HepG2 (cell line): Measurements from ENCODE around the gene ACE. TPM values are rescaled to one million over a fixed set of nuclear protein-coding genes. Genes with fewer than 3 reads are reported as not detected.
A peak's percentile ranks its signal among the peaks of the same experiment; 100 is the strongest.

Experiments used
- ADNP ChIP-seq: sonication (generic); formaldehyde crosslinking; IDR thresholded peaks from 2 replicates; pipeline ENCODE4 v1.4.0; 2020; ENCODE audit warnings: missing genetic modification reagents
- GATA4 ChIP-seq: sonication (generic); IDR thresholded peaks from 2 replicates; pipeline ENCODE4 v1.6.1; 2016; ENCODE audit warnings: antibody characterized with exemption, low read depth, borderline replicate concordance
- HES4 ChIP-seq: sonication (generic); formaldehyde crosslinking; IDR thresholded peaks from 2 replicates; pipeline ENCODE4 v1.9.0; 2021; ENCODE audit warnings: mild to moderate bottlenecking, missing genetic modification reagents, borderline replicate concordance
- ISL2 ChIP-seq: sonication (generic); formaldehyde crosslinking; IDR thresholded peaks from 2 replicates; pipeline ENCODE4 v1.5.0; 2020; ENCODE audit warnings: missing genetic modification reagents
- KLF15 ChIP-seq: sonication (generic); formaldehyde crosslinking; IDR thresholded peaks from 2 replicates; pipeline ENCODE4 v1.8.1; 2023; ENCODE audit warnings: borderline replicate concordance, mild to moderate bottlenecking, inconsistent platforms, missing genetic modification reagents, mixed read lengths
- SNAI1 ChIP-seq: sonication (generic); formaldehyde crosslinking; IDR thresholded peaks from 2 replicates; pipeline ENCODE4 v1.5.0; 2020; ENCODE audit warnings: mild to moderate bottlenecking, missing genetic modification reagents, borderline replicate concordance
- SP1 ChIP-seq, 2 experiments: fragments of 450-650 bp in 1 of 2; sonication (generic) in 1 of 2; formaldehyde crosslinking in 1 of 2; IDR thresholded peaks; 2 replicates each; pipeline versions ENCODE4 v1.4.0 to v1.6.1; 2016 to 2020; ENCODE audit warnings: missing genetic modification reagents in 1 of 2
- TRIM22 ChIP-seq: fragments of 450-650 bp; IDR thresholded peaks from 2 replicates; pipeline ENCODE4 v1.6.1; 2017
- ZBTB20 ChIP-seq: sonication (generic); formaldehyde crosslinking; IDR thresholded peaks from 2 replicates; pipeline ENCODE4 v1.8.1; 2023; ENCODE audit warnings: missing genetic modification reagents, low read depth, mild to moderate bottlenecking, borderline replicate concordance
- ZBTB7A ChIP-seq: sonication (generic); formaldehyde crosslinking; IDR thresholded peaks from 2 replicates; pipeline ENCODE4 v1.8.0; 2022; ENCODE audit warnings: mild to moderate bottlenecking, missing genetic modification reagents
- ZNF224 ChIP-seq: sonication (generic); formaldehyde crosslinking; IDR thresholded peaks from 2 replicates; pipeline ENCODE4 v1.5.0; 2020; ENCODE audit warnings: mild to moderate bottlenecking, missing genetic modification reagents
- ZNF430 ChIP-seq: sonication (generic); formaldehyde crosslinking; IDR thresholded peaks from 2 replicates; pipeline ENCODE4 v1.9.0; 2021; ENCODE audit warnings: mild to moderate bottlenecking, missing genetic modification reagents
- ZNF609 ChIP-seq: sonication (generic); formaldehyde crosslinking; IDR thresholded peaks from 2 replicates; pipeline ENCODE4 v1.4.0; 2020; ENCODE audit warnings: mild to moderate bottlenecking, missing genetic modification reagents, borderline replicate concordance
- polyA plus RNA-seq, 8 experiments: library from polyadenylated mRNA; depleted of rRNA in 3 of 8; stranded (reverse) in 7 of 8; unstranded in 1 of 8; fragments of >200 nt; fragmentation: Illumina TruSeq in 4 of 8; extraction: Trizol in 4 of 8; gene quantifications; 2 replicates each; pipeline versions ENCODE4 v1.2.1 to v1.2.3, GENCODE V29; 2011 to 2016; ENCODE audit warnings: low read depth in 4 of 8, missing spikeins in 1 of 8, mixed read lengths in 1 of 8; ENCODE audit not compliant: insufficient read depth in 1 of 8
- total RNA-seq, 5 experiments: library from RNA; depleted of rRNA; stranded (reverse); fragments of >200 nt; fragmentation: Illumina TruSeq; extraction: Trizol; gene quantifications; 2 replicates each; pipeline ENCODE4 v1.2.3, GENCODE V29; 2016; ENCODE audit warnings: low read depth in 1 of 5
- TF ChIP-seq, protein P1 (sequence below): sonication (generic); formaldehyde crosslinking; IDR thresholded peaks from 2 replicates; pipeline ENCODE4 v1.5.1; 2020; ENCODE audit warnings: mild to moderate bottlenecking, missing genetic modification reagents, moderate library complexity
- TF ChIP-seq, protein P2 (sequence below): sonication (generic); formaldehyde crosslinking; IDR thresholded peaks from 2 replicates; pipeline ENCODE4 v1.4.0; 2020; ENCODE audit warnings: missing genetic modification reagents

Gene ACE
- total and polyA plus RNA-seq, 2 of the 13 experiments (the other 11 are each of a cell fraction or from before 2014, with no cell fraction given) = 0.08 to 0.13 TPM

GRCh38 chr17:63519972-63520882, 43.4 kb downstream of the ACE start (continued):
- TF ChIP-seq ADNP (CRISPR knock-in tag) (0 out of 2 replicates have a peak, but pooled peaks have one; percentile 40), KLF15 (no peak), ZBTB7A (peak; percentile 39; the same call in 1 of the 2 replicates), ZNF430 (CRISPR knock-in tag) (peak; percentile 65; the same call in 1 of the 2 replicates), SNAI1 (CRISPR knock-in tag) (peak; percentile 97), GATA4 (peak; percentile 26; the same call in 1 of the 2 replicates), TRIM22 (no peak), ZNF609 (CRISPR knock-in tag) (peak; percentile 99), ZBTB20 (CRISPR knock-in tag) (0 out of 2 replicates have a peak, but pooled peaks have one; percentile 89), ZNF224 (peak; percentile 81; the same call in 1 of the 2 replicates), HES4 (CRISPR knock-in tag) (no peak), ISL2 (CRISPR knock-in tag) (peak; percentile 79), SP1 (IDR thresholded peaks at IDR 0.05) (no peak), SP1 (CRISPR knock-in tag; IDR thresholded peaks at IDR 0.05) (no peak)
- TF ChIP-seq, protein P1, sequence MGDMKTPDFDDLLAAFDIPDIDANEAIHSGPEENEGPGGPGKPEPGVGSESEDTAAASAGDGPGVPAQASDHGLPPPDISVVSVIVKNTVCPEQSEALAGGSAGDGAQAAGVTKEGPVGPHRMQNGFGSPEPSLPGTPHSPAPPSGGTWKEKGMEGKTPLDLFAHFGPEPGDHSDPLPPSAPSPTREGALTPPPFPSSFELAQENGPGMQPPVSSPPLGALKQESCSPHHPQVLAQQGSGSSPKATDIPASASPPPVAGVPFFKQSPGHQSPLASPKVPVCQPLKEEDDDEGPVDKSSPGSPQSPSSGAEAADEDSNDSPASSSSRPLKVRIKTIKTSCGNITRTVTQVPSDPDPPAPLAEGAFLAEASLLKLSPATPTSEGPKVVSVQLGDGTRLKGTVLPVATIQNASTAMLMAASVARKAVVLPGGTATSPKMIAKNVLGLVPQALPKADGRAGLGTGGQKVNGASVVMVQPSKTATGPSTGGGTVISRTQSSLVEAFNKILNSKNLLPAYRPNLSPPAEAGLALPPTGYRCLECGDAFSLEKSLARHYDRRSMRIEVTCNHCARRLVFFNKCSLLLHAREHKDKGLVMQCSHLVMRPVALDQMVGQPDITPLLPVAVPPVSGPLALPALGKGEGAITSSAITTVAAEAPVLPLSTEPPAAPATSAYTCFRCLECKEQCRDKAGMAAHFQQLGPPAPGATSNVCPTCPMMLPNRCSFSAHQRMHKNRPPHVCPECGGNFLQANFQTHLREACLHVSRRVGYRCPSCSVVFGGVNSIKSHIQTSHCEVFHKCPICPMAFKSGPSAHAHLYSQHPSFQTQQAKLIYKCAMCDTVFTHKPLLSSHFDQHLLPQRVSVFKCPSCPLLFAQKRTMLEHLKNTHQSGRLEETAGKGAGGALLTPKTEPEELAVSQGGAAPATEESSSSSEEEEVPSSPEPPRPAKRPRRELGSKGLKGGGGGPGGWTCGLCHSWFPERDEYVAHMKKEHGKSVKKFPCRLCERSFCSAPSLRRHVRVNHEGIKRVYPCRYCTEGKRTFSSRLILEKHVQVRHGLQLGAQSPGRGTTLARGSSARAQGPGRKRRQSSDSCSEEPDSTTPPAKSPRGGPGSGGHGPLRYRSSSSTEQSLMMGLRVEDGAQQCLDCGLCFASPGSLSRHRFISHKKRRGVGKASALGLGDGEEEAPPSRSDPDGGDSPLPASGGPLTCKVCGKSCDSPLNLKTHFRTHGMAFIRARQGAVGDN (CRISPR knock-in tag) = peak; percentile 26; the same call in 1 of the 2 replicates
- TF ChIP-seq, protein P2, sequence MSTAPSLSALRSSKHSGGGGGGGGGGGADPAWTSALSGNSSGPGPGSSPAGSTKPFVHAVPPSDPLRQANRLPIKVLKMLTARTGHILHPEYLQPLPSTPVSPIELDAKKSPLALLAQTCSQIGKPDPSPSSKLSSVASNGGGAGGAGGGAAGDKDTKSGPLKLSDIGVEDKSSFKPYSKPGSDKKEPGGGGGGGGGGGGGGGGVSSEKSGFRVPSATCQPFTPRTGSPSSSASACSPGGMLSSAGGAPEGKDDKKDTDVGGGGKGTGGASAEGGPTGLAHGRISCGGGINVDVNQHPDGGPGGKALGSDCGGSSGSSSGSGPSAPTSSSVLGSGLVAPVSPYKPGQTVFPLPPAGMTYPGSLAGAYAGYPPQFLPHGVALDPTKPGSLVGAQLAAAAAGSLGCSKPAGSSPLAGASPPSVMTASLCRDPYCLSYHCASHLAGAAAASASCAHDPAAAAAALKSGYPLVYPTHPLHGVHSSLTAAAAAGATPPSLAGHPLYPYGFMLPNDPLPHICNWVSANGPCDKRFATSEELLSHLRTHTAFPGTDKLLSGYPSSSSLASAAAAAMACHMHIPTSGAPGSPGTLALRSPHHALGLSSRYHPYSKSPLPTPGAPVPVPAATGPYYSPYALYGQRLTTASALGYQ (CRISPR knock-in tag) = peak; percentile 97
